Trophoblast cell (in vitro differentiated cells and primary cell): ENCODE results near the gene CPB2.

Experiments
- DNase-seq, 2 donors: peaks; one replicate each; pipeline ENCODE4 v3.0.0-alpha.2; 2016
- H2AFZ ChIP-seq: 2 replicates; pipeline ENCODE4 v1.6.1; 2013; ENCODE audit warnings: low read length, moderate library complexity, mild to moderate bottlenecking; ENCODE audit not compliant: insufficient read depth, poor library complexity
- H2AK5ac ChIP-seq: 2 replicates; pipeline ENCODE4 v1.6.1; 2013; ENCODE audit warnings: mild to moderate bottlenecking, low read length
- H2BK120ac ChIP-seq: 2 replicates; pipeline ENCODE4 v1.6.1; 2013; ENCODE audit warnings: low read length, mild to moderate bottlenecking, moderate library complexity; ENCODE audit not compliant: insufficient read depth, poor library complexity
- H2BK12ac ChIP-seq: 2 replicates; pipeline ENCODE4 v1.6.1; 2013; ENCODE audit warnings: mild to moderate bottlenecking, low read length, moderate library complexity
- H2BK5ac ChIP-seq: 2 replicates; pipeline ENCODE4 v1.6.1; 2013; ENCODE audit warnings: low read length, low read depth, moderate library complexity, mild to moderate bottlenecking; ENCODE audit not compliant: poor library complexity
- H3K14ac ChIP-seq: 2 replicates; pipeline ENCODE4 v1.6.1; 2013; ENCODE audit warnings: mild to moderate bottlenecking, low read length
- H3K18ac ChIP-seq: 2 replicates; pipeline ENCODE4 v1.6.1; 2013; ENCODE audit warnings: mild to moderate bottlenecking, low read length
- H3K23ac ChIP-seq: 2 replicates; pipeline ENCODE4 v1.6.1; 2013; ENCODE audit warnings: low read length
- H3K27ac ChIP-seq: 2 replicates; pipeline ENCODE4 v1.5.1; 2013; ENCODE audit warnings: low read depth, mild to moderate bottlenecking, inconsistent platforms, low read length, moderate library complexity
- H3K27me3 ChIP-seq: 2 replicates; pipeline ENCODE4 v1.6.1; 2013; ENCODE audit warnings: inconsistent platforms, mild to moderate bottlenecking, low read length, moderate library complexity; ENCODE audit not compliant: insufficient read depth
- H3K36me3 ChIP-seq, 2 experiments: 1 replicate in 1 of 2; 2 replicates in 1 of 2; pipeline ENCODE4 v1.6.1; 2013; ENCODE audit warnings: low read length in 2 of 2, mild to moderate bottlenecking in 2 of 2, moderate library complexity in 1 of 2; ENCODE audit not compliant: insufficient read depth in 2 of 2, control insufficient read depth in 1 of 2
- H3K4ac ChIP-seq: 2 replicates; pipeline ENCODE4 v1.6.1; 2013; ENCODE audit warnings: low read depth, mild to moderate bottlenecking, low read length, moderate library complexity
- H3K4me1 ChIP-seq, 2 experiments: 1 replicate in 1 of 2; 2 replicates in 1 of 2; pipeline ENCODE4 v1.6.1; 2013; ENCODE audit warnings: low read length in 2 of 2, mild to moderate bottlenecking in 2 of 2, moderate library complexity in 1 of 2; ENCODE audit not compliant: insufficient read depth in 2 of 2, control insufficient read depth in 1 of 2
- H3K4me2 ChIP-seq: 2 replicates; pipeline ENCODE4 v1.6.1; 2013; ENCODE audit warnings: inconsistent platforms, mild to moderate bottlenecking, low read length, moderate library complexity
- H3K4me3 ChIP-seq: 2 replicates; pipeline ENCODE4 v1.5.1; 2013; ENCODE audit warnings: mild to moderate bottlenecking, low read depth, low read length, inconsistent platforms
- H3K79me1 ChIP-seq: one replicate; pipeline ENCODE4 v1.6.1; 2013; ENCODE audit warnings: low read length
- H3K79me2 ChIP-seq: 2 replicates; pipeline ENCODE4 v1.6.1; 2013; ENCODE audit warnings: low read length, mild to moderate bottlenecking; ENCODE audit not compliant: control insufficient read depth, insufficient read depth, poor library complexity
- H3K9ac ChIP-seq: 2 replicates; pipeline ENCODE4 v1.6.1; 2013; ENCODE audit warnings: mild to moderate bottlenecking, low read length
- H3K9me3 ChIP-seq: 2 replicates; pipeline ENCODE4 v1.6.1; 2013; ENCODE audit warnings: low read depth, mild to moderate bottlenecking, control low read depth, inconsistent platforms, low read length; ENCODE audit not compliant: insufficient read depth
- H4K12ac ChIP-seq: 2 replicates; pipeline ENCODE4 v1.6.1; 2013; ENCODE audit warnings: low read depth, mild to moderate bottlenecking, low read length, moderate library complexity
- H4K8ac ChIP-seq: 2 replicates; pipeline ENCODE4 v1.6.1; 2013; ENCODE audit warnings: low read depth, mild to moderate bottlenecking, low read length, moderate library complexity
- H4K91ac ChIP-seq: one replicate; pipeline ENCODE4 v1.6.1; 2013; ENCODE audit warnings: low read depth, mild to moderate bottlenecking, low read length, moderate library complexity
- WGBS: extraction: QIAGEN DNeasy Blood & Tissue Kit; methylation state at CpG from one replicate; pipeline ENCODE4 v1.1.7; 2013; ENCODE audit warnings: missing lambda C conversion rate; ENCODE audit not compliant: insufficient read length, insufficient coverage; ENCODE audit errors: extremely low coverage; 5-methylcytosine and 5-hydroxymethylcytosine counted together

CPB2 gene

DNA sequence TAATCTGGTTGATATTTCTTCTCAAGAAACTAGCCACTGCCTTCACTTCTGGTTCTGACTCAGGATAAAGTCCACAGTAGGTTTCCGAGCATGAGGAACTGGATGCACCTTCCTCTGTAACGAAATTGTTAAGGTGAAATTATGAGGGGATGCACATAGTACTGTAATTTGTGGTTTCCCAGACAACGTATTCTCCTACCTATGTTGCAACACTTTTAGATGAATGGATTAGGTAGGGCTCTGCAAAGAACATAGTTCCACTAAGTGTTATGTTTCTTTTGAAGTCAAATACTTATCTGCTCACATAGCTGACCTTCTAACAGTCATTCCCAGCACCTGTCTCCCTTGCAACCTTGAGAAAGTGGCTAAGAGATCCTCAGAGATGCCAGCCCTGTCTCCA, 46.6 kb downstream of the CPB2 start:
- Histone ChIP-seq H3K23ac (no peak overlapping the region), H3K27ac (no peak overlapping the region), H4K8ac (no peak overlapping the region), H3K4me1 (no peaks in the 10 kb centered on the region), H3K4me3 (no peak overlapping the region), H2AFZ (no peak overlapping the region), H3K14ac (no peak overlapping the region), H3K36me3 (no peaks in the 10 kb centered on the region), H4K91ac (no peak overlapping the region), H3K79me2 (no peaks in the 10 kb centered on the region), H4K12ac (no peak overlapping the region), H2BK12ac (no peak overlapping the region), H3K18ac (no peak overlapping the region), H3K9ac (no peak overlapping the region), H2BK120ac (no peak overlapping the region), H3K79me1 (no peaks in the 10 kb centered on the region), H3K27me3 (no peaks in the 10 kb centered on the region), H3K4me2 (no peak overlapping the region), H3K9me3 (no peaks in the 10 kb centered on the region), H3K4ac (no peak overlapping the region), H2BK5ac (no peak overlapping the region), H2AK5ac (no peak overlapping the region)
- DNase-seq, result peak in 1 of 2 donors; percentile 37
- WGBS, result no CpG with 5 or more reads among the region's 3 CpGs

DNA sequence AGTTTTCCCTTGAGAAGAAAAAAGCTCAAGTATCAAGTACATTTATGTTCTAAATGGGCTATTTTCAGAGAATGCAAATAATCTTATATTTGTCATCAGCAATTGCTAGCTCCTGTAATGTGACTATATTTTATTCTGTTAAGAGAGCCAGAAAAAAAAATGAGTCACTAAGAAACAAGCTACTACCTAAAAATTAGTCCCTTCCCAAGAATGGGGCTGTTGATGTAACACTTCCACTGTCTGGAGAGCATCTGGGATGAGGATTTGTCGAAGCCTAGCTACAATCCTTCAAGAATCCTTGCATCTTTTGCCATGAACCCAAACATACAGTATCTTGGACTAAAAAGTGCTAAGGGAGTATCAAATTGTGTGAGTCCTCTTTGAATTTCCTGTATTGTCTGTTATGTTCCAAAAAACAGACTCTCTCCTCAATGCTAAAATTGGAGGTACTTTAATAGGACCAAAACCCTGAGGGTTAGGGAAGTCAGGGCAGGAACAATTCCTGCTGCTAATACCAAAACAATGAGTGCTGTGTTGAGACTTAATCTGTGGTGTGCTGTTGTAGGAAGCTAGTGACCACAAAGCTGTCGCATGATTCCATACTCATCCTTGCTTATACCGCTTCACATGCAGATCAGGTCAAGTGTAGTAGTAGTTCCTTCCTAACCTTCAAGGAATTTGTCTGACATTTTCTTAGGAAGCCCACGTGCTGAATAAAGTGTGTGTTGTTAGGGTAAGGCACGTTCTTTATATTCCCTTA, 47.4 kb downstream of the CPB2 start:
- Histone ChIP-seq H3K79me1 (peaks cover under 1% of the 10 kb centered on the region), H3K4me1 (no peaks in the 10 kb centered on the region), H3K36me3 (no peaks in the 10 kb centered on the region), H3K27ac (no peak overlapping the region), H3K4ac (no peak overlapping the region), H2BK5ac (no peak overlapping the region), H3K23ac (no peak overlapping the region), H4K12ac (no peak overlapping the region), H2AFZ (no peak overlapping the region), H3K4me2 (no peak overlapping the region), H2AK5ac (no peak overlapping the region), H3K4me3 (no peak overlapping the region), H4K91ac (no peak overlapping the region), H3K27me3 (no peaks in the 10 kb centered on the region), H3K18ac (no peak overlapping the region), H2BK12ac (no peak overlapping the region), H3K9ac (no peak overlapping the region), H4K8ac (no peak overlapping the region), H3K79me2 (peaks cover under 1% of the 10 kb centered on the region), H2BK120ac (no peak overlapping the region), H3K14ac (no peak overlapping the region), H3K9me3 (no peaks in the 10 kb centered on the region)
- no peak for DNase-seq
- no CpG with 5 or more reads among the region's 5 CpGs for WGBS

DNA sequence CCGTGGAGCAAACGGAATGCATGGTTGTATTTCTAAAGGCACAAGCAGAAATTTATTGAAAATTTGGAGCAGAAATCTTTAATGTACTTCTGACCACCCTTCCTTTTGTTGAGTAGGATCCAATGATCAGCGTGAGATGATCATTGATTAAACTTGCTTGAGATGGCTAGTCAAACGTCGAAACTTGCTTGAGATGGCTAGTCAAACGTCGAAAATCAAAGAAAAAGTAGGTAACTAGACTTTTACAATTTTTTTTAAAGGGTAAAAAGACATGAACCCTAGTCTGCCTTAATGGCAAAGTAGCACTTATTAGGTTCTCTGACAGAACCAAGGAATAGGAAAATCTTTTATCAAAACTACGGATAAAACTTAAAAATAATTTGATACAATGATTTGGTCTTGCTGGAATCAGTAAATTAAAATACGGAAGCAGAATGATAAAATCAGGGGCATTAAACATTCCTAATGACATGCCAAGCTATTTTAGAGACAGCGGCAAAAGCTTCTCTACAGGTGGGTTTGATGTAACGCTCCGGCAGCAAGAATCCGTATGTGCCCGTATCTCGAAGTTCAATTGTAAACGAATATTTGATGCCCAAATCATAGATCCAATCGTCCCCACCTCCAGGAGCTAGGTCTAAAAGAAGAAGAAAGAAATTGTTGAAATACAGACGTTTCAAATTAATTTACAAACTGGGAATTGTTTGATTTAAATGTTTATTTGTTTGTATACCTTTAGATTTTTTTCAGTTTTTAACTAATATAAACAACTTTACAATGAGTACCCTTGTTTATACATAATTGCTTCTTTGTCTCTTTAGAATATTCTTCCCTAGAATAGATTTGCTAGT, 51.4 kb downstream of the CPB2 start:
- no peak overlapping the region for H3K14ac ChIP-seq
- no peak overlapping the region for H3K27ac ChIP-seq
- H2BK12ac ChIP-seq, result no peak overlapping the region
- DNase-seq, result peak in 1 of 2 donors; percentile 16
- no peak overlapping the region for H2BK5ac ChIP-seq
- no peak overlapping the region for H4K91ac ChIP-seq
- peak overlapping the region; percentile 36 for H4K8ac ChIP-seq
- no peaks in the 10 kb centered on the region for H3K4me1 ChIP-seq
- H3K4me2 ChIP-seq, result peak overlapping the region; percentile 87
- H3K4me3 ChIP-seq, result peak overlapping the region; percentile 66
- no peak overlapping the region for H3K23ac ChIP-seq
- peaks cover 3% of the 10 kb centered on the region for H3K79me2 ChIP-seq
- H3K9ac ChIP-seq, result peak overlapping the region; percentile 64
- H3K79me1 ChIP-seq, result peaks cover 3% of the 10 kb centered on the region
- H3K18ac ChIP-seq, result no peak overlapping the region
- H3K27me3 ChIP-seq, result no peaks in the 10 kb centered on the region
- H4K12ac ChIP-seq, result no peak overlapping the region
- H3K4ac ChIP-seq, result no peak overlapping the region
- H2AK5ac ChIP-seq, result no peak overlapping the region
- no CpG with 5 or more reads among the region's 18 CpGs for WGBS
- no peak overlapping the region for H2AFZ ChIP-seq
- H3K9me3 ChIP-seq, result no peaks in the 10 kb centered on the region
- H2BK120ac ChIP-seq, result no peak overlapping the region
- no peaks in the 10 kb centered on the region for H3K36me3 ChIP-seq

DNA sequence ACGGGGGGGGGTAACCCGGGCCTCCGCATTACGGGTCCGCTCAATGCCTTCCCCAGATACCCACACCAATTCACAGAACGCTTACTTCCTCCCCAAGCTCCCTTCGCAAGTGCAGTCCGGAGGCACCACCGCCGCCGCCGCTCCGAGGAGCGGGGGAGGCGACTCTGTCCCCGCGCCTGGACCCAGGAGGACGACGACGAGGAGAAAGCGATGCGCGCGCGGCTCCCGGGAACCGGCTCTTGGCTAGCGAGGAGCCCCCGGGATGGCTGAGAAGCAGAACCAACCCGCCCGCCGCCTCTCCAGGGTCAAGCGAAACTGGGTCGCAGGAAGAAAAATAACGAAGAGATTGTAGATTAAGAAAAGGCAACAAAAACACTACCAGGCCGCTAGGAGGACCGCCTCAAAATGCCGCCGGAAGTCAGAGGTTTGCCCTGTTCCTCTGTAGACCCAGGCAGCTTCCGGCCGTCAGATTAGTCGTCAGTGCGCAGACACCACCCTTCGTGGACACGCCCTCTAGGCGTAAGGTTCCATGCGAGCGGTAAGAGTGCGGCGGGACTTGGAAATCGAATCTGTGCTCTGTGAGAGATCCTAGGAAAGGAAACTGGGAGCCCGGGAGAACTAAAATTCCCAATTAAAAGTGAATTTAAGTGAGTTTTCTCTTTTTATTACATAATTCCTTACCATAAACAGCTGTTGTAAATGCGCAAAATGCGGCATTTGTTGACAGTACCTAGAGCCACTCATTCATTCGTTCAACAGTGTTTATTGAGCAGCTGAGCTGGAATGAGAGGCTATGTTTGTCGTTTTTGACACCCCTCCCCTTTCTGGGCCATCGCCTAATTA, 52.3 kb downstream of the CPB2 start, which contains the start of gene ZC3H13:
ZC3H13 (minus strand) TSS at position 428 of the 843 bp plus-strand sequence. CDS start 7,239 bp downstream, outside the sequence.
- no CpG with 5 or more reads among the region's 57 CpGs for WGBS

More for the DNA sequence above, 52.3 kb downstream of the CPB2 start, which contains the start of gene ZC3H13:
- H3K4me1 ChIP-seq, result no peaks in the 10 kb centered on the region
- H2AFZ ChIP-seq, result peak within 1 kb of the TSS; percentile 75
- H2BK12ac ChIP-seq, result no peak within 1 kb of the TSS
- H2BK5ac ChIP-seq, result peak within 1 kb of the TSS; percentile 28
- peak within 1 kb of the TSS; percentile 67 for H3K14ac ChIP-seq
- peak within 1 kb of the TSS; percentile 39 for H3K27ac ChIP-seq
- no peak within 1 kb of the TSS for H3K23ac ChIP-seq
- peaks cover 3% of the 10 kb centered on the region for H3K79me2 ChIP-seq
- peak within 1 kb of the TSS; percentile 12 for H3K18ac ChIP-seq
- no peaks in the 10 kb centered on the region for H3K9me3 ChIP-seq
- H3K27me3 ChIP-seq, result no peaks in the 10 kb centered on the region
- peak within 1 kb of the TSS; percentile 94 for H3K4me3 ChIP-seq
- peak; percentile 97 to 98 for DNase-seq
- H4K12ac ChIP-seq, result peak within 1 kb of the TSS; percentile 46
- no peak within 1 kb of the TSS for H2AK5ac ChIP-seq
- no peaks in the 10 kb centered on the region for H3K36me3 ChIP-seq
- H3K4ac ChIP-seq, result peak within 1 kb of the TSS; percentile 60
- H4K8ac ChIP-seq, result peak within 1 kb of the TSS; percentile 91
- H3K79me1 ChIP-seq, result peaks cover 3% of the 10 kb centered on the region
- H2BK120ac ChIP-seq, result peak within 1 kb of the TSS; percentile 41
- H3K9ac ChIP-seq, result peak within 1 kb of the TSS; percentile 85
- H4K91ac ChIP-seq, result peak within 1 kb of the TSS; percentile 69
- peak within 1 kb of the TSS; percentile 88 for H3K4me2 ChIP-seq
